Karpas-422 (cell line): ENCODE measurements around the gene SLC30A10. TPM values are rescaled to one million over a fixed set of nuclear protein-coding genes. Genes with fewer than 3 reads are reported as not detected.
"Not testable (repeated sequence)": the region's sequence is repeated elsewhere in the genome, so short reads cannot be mapped to it uniquely, and the experiment has no call there.

Experiments used
- DNase-seq: peaks from one replicate; pipeline ENCODE4 v3.0.0-alpha.2; 2015
- H2AFZ ChIP-seq: fragments of 200-600 bp; sonication (generic); 2 replicates; pipeline ENCODE4 v1.6.1; 2014; ENCODE audit warnings: antibody characterized with exemption, low read length, mixed read lengths
- H3K27ac ChIP-seq: fragments of 200-600 bp; sonication (generic); 2 replicates; pipeline ENCODE4 v1.5.1; 2014; ENCODE audit warnings: mild to moderate bottlenecking, low read length, moderate library complexity
- H3K27me3 ChIP-seq: fragments of 200-600 bp; sonication (generic); 2 replicates; pipeline ENCODE4 v1.6.1; 2014; ENCODE audit warnings: low read length, mixed read lengths
- H3K36me3 ChIP-seq: fragments of 200-600 bp; sonication (generic); 2 replicates; pipeline ENCODE4 v1.6.1; 2014; ENCODE audit warnings: low read length, mixed read lengths; ENCODE audit not compliant: insufficient read depth
- H3K4me1 ChIP-seq: fragments of 200-600 bp; sonication (generic); 2 replicates; pipeline ENCODE4 v1.6.1; 2014; ENCODE audit warnings: mild to moderate bottlenecking, low read length, mixed read lengths
- H3K4me2 ChIP-seq: fragments of 200-600 bp; sonication (generic); 2 replicates; pipeline ENCODE4 v1.6.1; 2014; ENCODE audit warnings: low read length, low read depth, mild to moderate bottlenecking; ENCODE audit not compliant: poor library complexity, severe bottlenecking
- H3K4me3 ChIP-seq: fragments of 200-600 bp; sonication (generic); 2 replicates; pipeline ENCODE4 v1.5.1; 2014; ENCODE audit warnings: mild to moderate bottlenecking, antibody characterized with exemption, low read length, mixed read lengths
- H3K79me2 ChIP-seq: fragments of 200-600 bp; sonication (generic); 2 replicates; pipeline ENCODE4 v1.6.1; 2014; ENCODE audit warnings: mild to moderate bottlenecking, low read length, mixed read lengths
- H3K9ac ChIP-seq: fragments of 200-600 bp; sonication (generic); 2 replicates; pipeline ENCODE4 v1.6.0; 2014; ENCODE audit warnings: low read length
- H3K9me2 ChIP-seq: fragments of 200-600 bp; sonication (generic), shearing (Covaris generic); replicated peaks from 2 replicates; pipeline ENCODE4 v1.6.0; 2014; ENCODE audit warnings: mild to moderate bottlenecking, low read length, moderate library complexity; ENCODE audit not compliant: insufficient read depth
- H3K9me3 ChIP-seq: fragments of 300-700, 200-600 bp; sonication (generic); 2 replicates; pipeline ENCODE4 v1.6.1; 2014; ENCODE audit warnings: low read length, mixed read lengths
- H4K20me1 ChIP-seq: fragments of 200-600 bp; sonication (generic); 2 replicates; pipeline ENCODE4 v1.6.1; 2014; ENCODE audit warnings: mild to moderate bottlenecking, antibody characterized with exemption, low read length, low read depth; ENCODE audit not compliant: insufficient read depth
- total RNA-seq: library from RNA; depleted of rRNA; stranded (reverse); fragments of >200 nt; shearing (Covaris generic); gene quantifications from 2 replicates; pipeline ENCODE4 v1.2.3, GENCODE V29; 2014; ENCODE audit warnings: low replicate concordance

The SLC30A10 gene
- total RNA-seq, 1 experiment from 2014 or later, result not detected

- no peak for DNase-seq
- Histone ChIP-seq H2AFZ (no peak overlapping the region), H3K9me2 (no peaks in the 10 kb centered on the region)
Measured at GRCh38 chr1:219898375-219898774, 30.0 kb downstream of the SLC30A10 start.

GRCh38 chr1:219897914-219898313 lies 30.4 kb downstream of the SLC30A10 start:
- Histone ChIP-seq H3K27ac (no peak overlapping the region), H3K9ac (no peak overlapping the region), H3K79me2 (no peaks in the 10 kb centered on the region), H4K20me1 (no peaks in the 10 kb centered on the region), H3K36me3 (no peaks in the 10 kb centered on the region), H3K9me2 (no peaks in the 10 kb centered on the region; the same call in 1 of the 2 replicates), H2AFZ (no peak overlapping the region), H3K4me2 (no peak overlapping the region), H3K4me3 (no peak overlapping the region), H3K9me3 (no peaks in the 10 kb centered on the region), H3K27me3 (no peaks in the 10 kb centered on the region), H3K4me1 (no peaks in the 10 kb centered on the region)
- peak; percentile 28 for DNase-seq

More at GRCh38 chr1:219898375-219898774, 30.0 kb downstream of the SLC30A10 start:
- Histone ChIP-seq H3K27ac (no peak overlapping the region), H3K9me3 (no peaks in the 10 kb centered on the region), H3K4me2 (no peak overlapping the region), H3K79me2 (no peaks in the 10 kb centered on the region), H3K4me1 (no peaks in the 10 kb centered on the region), H3K4me3 (no peak overlapping the region), H3K27me3 (no peaks in the 10 kb centered on the region), H3K9ac (no peak overlapping the region), H4K20me1 (no peaks in the 10 kb centered on the region), H3K36me3 (no peaks in the 10 kb centered on the region)

- not testable (repeated sequence) for H3K9me3 ChIP-seq, H3K9me2 ChIP-seq, H3K9ac ChIP-seq, H3K79me2 ChIP-seq, H4K20me1 ChIP-seq, H3K4me1 ChIP-seq, H3K4me3 ChIP-seq, DNase-seq, H3K36me3 ChIP-seq, H2AFZ ChIP-seq, H3K4me2 ChIP-seq, H3K27ac ChIP-seq, H3K27me3 ChIP-seq
Measured at GRCh38 chr1:219892271-219892670, 36.1 kb downstream of the SLC30A10 start.

- H3K9ac ChIP-seq, H3K9me2 ChIP-seq, H3K79me2 ChIP-seq, DNase-seq, H3K27ac ChIP-seq, H3K27me3 ChIP-seq, H4K20me1 ChIP-seq, H3K4me3 ChIP-seq, H3K4me1 ChIP-seq, H3K9me3 ChIP-seq, H3K36me3 ChIP-seq, H3K4me2 ChIP-seq, H2AFZ ChIP-seq: not testable (repeated sequence)
Measured at GRCh38 chr1:219891846-219892245, 36.5 kb downstream of the SLC30A10 start.

GRCh38 chr1:219888667-219889066 lies 39.7 kb downstream of the SLC30A10 start:
- not testable (repeated sequence) for H4K20me1 ChIP-seq, H2AFZ ChIP-seq, H3K27ac ChIP-seq, H3K9me3 ChIP-seq, H3K4me1 ChIP-seq, H3K4me3 ChIP-seq, H3K9ac ChIP-seq, H3K36me3 ChIP-seq, H3K4me2 ChIP-seq, H3K9me2 ChIP-seq, H3K27me3 ChIP-seq, H3K79me2 ChIP-seq, DNase-seq

- no peak overlapping the region for H3K4me3 ChIP-seq
- no peaks in the 10 kb centered on the region for H3K36me3 ChIP-seq
- no peaks in the 10 kb centered on the region for H3K9me2 ChIP-seq
- H3K27ac ChIP-seq, result no peak overlapping the region
- no peak overlapping the region for H3K9ac ChIP-seq
- H3K9me3 ChIP-seq, result no peaks in the 10 kb centered on the region
- no peaks in the 10 kb centered on the region for H3K4me1 ChIP-seq
- H3K79me2 ChIP-seq, result no peaks in the 10 kb centered on the region
- no peak overlapping the region for H3K4me2 ChIP-seq
- H4K20me1 ChIP-seq, result no peaks in the 10 kb centered on the region
- no peak for DNase-seq
- no peak overlapping the region for H2AFZ ChIP-seq
- H3K27me3 ChIP-seq, result no peaks in the 10 kb centered on the region
Measured at GRCh38 chr1:219885680-219886079, 42.7 kb downstream of the SLC30A10 start.

GRCh38 chr1:219883400-219884332 lies 44.7 kb downstream of the SLC30A10 start:
- no peaks in the 10 kb centered on the region for H3K9me2 ChIP-seq
- no peaks in the 10 kb centered on the region for H4K20me1 ChIP-seq
- no peaks in the 10 kb centered on the region for H3K9me3 ChIP-seq
- no peak overlapping the region for H3K4me3 ChIP-seq
- H3K9ac ChIP-seq, result no peak overlapping the region
- H2AFZ ChIP-seq, result no peak overlapping the region
- H3K79me2 ChIP-seq, result no peaks in the 10 kb centered on the region
- no peaks in the 10 kb centered on the region for H3K4me1 ChIP-seq
- no peaks in the 10 kb centered on the region for H3K36me3 ChIP-seq
- no peaks in the 10 kb centered on the region for H3K27me3 ChIP-seq
- H3K27ac ChIP-seq, result no peak overlapping the region
- no peak overlapping the region for H3K4me2 ChIP-seq
- DNase-seq, result no peak

- H3K27me3 ChIP-seq, result no peaks in the 10 kb centered on the region
- no peak overlapping the region for H2AFZ ChIP-seq
- H3K4me2 ChIP-seq, result no peak overlapping the region
- H3K4me3 ChIP-seq, result no peak overlapping the region
- H3K4me1 ChIP-seq, result no peaks in the 10 kb centered on the region
- no peak for DNase-seq
- H4K20me1 ChIP-seq, result no peaks in the 10 kb centered on the region
- H3K36me3 ChIP-seq, result no peaks in the 10 kb centered on the region
- H3K27ac ChIP-seq, result no peak overlapping the region
- H3K9ac ChIP-seq, result no peak overlapping the region
- H3K79me2 ChIP-seq, result no peaks in the 10 kb centered on the region
- H3K9me3 ChIP-seq, result no peaks in the 10 kb centered on the region
- H3K9me2 ChIP-seq, result no peaks in the 10 kb centered on the region
Measured at GRCh38 chr1:219882755-219883154, 45.6 kb downstream of the SLC30A10 start.
